Stimulated activated CD4-positive, alpha-beta T cell treated with anti-CD3 and anti-CD28 coated beads, Interleukin-2, amount 100 ng/mL, for 24 hours (primary cell): Measurements from ENCODE around the gene ARL2BP.
"Not testable (repeated sequence)": the region's sequence is repeated elsewhere in the genome, so short reads cannot be mapped to it uniquely, and the experiment has no call there.

Source experiments
- DNase-seq, 2 donors: peaks; one replicate each; pipeline ENCODE4 v3.0.0-alpha.2; 2020

The ARL2BP gene

DNA sequence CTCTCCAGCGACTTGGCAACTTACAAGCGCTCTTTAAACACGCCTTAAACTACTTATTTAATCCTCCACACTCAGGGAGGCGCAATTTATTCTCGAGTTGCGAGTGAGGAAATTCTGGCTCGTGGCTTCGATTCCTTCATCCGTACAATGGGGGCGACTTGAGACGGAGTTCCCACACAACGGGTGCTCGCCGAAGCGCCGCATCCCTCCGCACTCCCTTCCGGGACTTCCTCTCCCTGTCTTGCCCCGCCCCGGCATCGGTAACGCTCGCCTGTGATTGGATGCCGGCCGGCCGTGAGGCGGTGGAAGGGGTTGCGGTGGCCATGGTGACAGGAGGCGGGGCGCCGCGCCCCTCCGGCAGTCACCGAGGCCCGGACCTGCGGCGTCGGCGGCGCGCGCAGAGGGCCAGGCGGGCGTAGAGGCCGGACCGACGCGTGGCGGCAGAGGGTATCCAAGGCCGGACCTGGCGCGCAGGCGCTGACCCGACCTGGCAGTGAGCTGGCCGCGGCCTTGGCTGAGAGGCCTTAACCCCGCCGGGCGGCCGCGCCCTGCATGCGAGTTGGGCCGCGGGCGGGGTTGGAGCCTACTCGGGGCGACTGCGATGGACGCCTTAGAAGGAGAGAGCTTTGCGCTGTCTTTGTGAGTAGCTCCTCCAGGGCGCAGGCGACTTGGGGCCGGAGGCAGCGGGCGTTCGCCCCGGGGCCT lies at the start of gene ARL2BP:
TSS of gene ARL2BP (plus strand) at position 493 of the 705 bp plus-strand sequence. CDS start at position 602, 109 bp downstream.
- peak; percentile 98 for DNase-seq

- DNase-seq = no peak
Observed at GRCh38 chr16:57196286-57196685, 48.8 kb upstream of the ARL2BP start.

GRCh38 chr16:57196753-57197152 lies 48.3 kb upstream of the ARL2BP start:
- DNase-seq = no peak

DNA sequence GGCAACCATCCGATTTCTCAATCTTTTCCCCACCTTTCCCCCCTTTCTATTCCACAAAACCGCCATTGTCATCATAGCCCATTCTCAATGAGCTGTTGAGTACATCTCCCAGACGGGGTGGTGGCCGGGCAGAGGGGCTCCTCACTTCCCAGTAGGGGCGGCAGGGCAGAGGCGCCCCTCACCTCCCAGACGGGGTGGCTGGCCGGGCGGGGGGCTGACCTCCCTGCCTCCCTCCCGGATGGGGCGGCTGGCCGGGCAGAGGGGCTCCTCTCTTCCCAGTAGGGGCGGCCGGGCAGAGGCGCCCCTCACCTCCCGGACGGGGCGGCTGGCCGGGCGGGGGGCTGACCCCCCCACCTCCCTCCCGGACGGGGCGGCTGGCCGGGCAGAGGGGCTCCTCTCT lies 44.7 kb upstream of the ARL2BP start:
- DNase-seq = not testable (repeated sequence)

- DNase-seq = not testable (repeated sequence)
Observed at GRCh38 chr16:57200926-57201325, 44.1 kb upstream of the ARL2BP start.

- DNase-seq = no peak
Observed at GRCh38 chr16:57202095-57202886, 42.8 kb upstream of the ARL2BP start.

DNA sequence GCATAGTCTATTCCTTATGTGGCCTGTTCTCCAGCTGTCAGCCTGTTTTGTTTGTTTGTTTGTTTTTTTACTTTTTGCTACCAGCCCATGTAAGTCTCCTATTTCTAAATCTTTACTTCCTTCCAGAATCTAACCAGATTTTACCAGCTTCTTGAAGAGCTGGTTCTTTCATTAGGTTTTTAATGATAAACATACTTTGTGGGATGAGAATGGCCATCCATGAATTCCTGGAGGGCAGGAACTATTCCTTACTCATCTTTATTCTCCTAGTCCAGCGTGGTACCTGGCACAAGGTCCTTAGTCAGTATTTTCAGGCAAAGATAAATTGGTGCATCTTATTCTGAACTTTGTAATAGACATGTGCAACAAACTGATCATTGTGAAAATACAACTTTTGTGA lies 41.6 kb upstream of the ARL2BP start:
- no peak for DNase-seq

GRCh38 chr16:57204675-57205074 lies 40.4 kb upstream of the ARL2BP start:
- no peak for DNase-seq

- DNase-seq = no peak
Observed at GRCh38 chr16:57208926-57209325, 36.1 kb upstream of the ARL2BP start.

DNA sequence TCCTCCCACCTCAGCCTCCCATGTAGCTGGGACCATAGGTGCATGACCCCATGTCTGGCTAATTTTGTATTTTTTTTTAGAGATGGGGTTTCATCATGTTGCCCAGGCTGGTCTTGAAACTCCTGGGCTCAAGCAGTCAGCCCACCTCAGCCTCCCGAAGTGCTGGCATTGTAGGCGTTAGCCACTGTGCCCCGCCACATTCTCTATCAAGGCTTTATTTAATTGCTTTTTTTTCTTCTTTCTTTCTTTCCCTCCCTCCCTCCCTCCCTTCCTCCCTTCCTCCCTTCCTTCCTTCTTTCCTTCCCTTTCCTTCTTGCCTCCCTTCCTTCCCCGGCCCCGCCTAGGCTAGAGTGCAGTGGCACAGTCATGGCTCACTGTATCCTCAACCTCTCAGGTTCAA lies 35.3 kb upstream of the ARL2BP start:
- no peak for DNase-seq

DNA sequence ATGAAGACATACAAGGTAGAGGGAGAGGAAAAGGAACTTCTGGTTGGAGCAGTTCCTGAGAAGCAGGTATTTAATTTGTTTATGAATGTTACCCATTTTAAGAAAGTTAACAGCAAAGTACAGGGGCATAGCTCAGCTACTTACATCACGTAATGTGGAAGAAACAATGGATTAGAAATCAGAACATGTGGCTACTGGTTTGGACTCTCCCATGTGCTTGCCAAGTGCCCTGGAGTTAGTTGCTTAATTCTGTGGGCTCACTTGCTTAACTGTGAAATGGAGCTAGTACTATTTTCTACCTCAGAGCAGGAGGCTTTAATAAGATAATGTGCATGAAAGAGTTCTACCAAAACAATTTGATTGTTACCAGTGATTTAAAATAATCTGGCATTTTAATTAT lies 31.6 kb upstream of the ARL2BP start:
- no peak for DNase-seq

DNA sequence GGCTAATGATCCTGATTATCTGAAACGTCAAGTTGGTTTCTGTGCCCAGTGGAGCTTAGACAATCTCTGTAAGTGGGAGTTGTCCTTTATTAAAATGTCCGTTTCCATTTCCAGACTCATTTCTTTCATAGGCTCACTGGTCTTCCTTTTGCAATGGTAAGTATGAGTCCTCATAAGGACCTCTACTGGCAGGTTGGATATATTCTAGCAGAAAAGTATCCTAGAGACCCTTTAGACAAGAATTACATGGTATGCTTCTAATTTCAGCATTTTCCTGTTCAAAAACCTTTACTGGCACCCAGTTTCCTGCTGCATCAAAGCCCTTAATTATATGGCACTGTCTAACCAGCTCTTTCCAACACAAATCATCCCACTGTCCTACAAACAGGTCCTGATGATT lies 28.1 kb upstream of the ARL2BP start:
- no peak for DNase-seq

DNA sequence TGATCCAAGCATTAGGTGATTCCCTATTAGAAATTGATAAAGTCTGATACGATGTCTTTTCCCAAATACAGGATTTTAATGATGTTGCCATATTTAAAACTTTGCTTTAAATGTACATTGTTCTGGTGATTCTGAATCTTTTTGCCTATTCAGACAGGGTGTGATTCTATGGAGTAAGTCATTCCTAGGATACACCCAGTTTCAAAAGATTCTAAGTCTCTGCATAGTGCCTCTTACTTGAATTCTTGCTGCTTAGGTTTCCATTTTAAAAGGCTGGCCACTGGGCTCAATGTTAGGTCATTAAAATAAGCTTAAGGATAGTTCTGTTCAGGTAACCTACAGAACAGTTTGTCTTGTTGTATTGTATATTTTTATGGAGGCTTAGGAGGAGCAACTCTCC lies 22.0 kb upstream of the ARL2BP start:
- no peak for DNase-seq

DNA sequence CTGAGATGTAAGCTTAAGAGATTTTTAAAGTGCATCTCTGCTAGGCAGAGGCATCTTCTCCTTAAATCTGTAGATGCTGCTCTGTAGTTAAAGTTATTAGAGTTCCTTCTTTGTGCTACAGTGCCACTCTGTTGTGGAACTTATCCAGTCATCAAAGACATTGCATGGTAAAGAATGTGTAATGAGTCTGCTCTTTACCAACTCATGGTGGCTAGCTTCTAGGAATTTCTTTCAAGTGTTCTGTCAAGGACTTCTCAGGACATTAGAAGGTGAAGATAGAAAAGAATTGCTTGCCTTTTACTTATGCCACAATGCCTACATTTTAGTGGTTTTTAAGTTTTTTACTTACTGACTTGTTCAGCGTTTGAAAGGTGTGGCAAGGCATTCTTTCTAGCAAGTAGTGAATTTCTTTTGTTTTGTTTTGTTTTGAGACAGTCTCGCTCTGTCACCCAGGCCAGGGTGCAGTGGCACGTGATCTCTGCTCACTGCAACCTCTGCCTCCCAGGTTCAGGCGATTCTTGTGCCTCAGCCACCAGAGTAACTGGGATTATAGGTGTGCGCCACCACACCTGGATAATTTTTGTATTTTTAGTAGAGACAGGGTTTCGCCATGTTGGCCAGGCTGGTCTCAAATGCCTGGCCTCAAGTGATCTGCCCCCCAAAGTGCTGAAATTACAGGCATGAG lies 20.3 kb upstream of the ARL2BP start:
- no peak for DNase-seq

GRCh38 chr16:57225978-57226377 lies 19.1 kb upstream of the ARL2BP start:
- DNase-seq = no peak

DNA sequence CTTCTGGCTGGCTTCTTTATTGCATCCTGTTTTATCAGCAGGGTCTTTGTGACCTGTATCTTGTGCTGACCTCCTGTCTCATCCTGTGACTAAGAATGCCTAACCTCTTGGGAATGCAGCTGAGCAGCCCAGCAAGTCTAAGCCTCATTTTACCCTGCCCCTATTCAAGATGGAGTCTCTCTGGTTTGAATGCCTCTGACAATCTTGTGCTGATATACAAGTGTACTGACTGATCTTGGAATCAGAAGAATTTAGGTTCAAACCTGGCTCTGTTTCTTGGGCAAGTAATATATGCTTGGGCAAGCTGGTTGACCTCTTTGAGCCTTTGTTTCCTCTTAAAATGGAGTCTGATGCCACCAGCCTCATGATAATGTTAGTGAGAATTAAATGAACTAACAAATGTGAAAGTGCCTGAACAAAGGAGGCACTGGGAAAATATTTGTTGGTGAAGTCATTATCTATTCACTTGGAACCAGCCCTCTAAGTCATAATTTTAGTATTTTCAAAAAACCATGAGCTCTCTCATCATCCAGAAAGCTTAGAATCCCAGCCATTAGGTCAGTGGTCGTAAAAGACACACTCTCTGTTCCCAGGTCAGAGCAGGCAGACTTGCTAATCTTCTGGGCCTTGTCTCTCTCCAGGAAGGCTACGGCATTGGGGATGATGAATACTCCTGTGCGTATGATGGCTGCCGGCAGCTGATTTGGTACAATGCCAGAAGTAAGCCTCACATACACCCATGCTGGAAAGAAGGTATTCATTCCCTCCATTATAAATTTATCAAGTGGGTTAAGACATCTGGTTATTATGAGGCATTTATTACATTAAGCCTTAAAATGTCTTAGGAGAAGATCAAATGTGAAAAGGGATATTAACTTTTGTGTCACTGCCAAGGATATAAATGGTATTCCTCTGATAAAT lies 18.1 kb upstream of the ARL2BP start:
- no peak for DNase-seq

DNA sequence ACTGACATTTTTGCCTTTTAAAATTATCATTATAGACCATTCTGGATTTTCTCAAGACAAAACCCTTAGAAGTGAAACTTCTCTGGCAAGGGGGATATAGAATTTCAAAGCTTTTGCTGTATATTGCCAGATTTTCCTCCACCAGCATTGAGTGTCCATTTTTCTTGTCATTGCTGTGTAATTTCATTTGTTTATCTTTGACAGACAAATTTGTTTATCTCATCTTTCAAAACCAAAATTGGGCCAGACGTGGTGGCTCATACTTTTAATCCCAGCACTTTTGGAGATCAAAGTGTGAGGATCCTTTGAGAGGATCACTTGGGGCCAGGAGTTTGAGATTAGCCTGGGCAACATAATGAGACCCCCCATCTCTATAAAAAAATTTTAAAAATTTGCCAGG lies 16.0 kb upstream of the ARL2BP start:
- DNase-seq = no peak

GRCh38 chr16:57231821-57232350 lies 13.2 kb upstream of the ARL2BP start:
- DNase-seq = no peak

DNA sequence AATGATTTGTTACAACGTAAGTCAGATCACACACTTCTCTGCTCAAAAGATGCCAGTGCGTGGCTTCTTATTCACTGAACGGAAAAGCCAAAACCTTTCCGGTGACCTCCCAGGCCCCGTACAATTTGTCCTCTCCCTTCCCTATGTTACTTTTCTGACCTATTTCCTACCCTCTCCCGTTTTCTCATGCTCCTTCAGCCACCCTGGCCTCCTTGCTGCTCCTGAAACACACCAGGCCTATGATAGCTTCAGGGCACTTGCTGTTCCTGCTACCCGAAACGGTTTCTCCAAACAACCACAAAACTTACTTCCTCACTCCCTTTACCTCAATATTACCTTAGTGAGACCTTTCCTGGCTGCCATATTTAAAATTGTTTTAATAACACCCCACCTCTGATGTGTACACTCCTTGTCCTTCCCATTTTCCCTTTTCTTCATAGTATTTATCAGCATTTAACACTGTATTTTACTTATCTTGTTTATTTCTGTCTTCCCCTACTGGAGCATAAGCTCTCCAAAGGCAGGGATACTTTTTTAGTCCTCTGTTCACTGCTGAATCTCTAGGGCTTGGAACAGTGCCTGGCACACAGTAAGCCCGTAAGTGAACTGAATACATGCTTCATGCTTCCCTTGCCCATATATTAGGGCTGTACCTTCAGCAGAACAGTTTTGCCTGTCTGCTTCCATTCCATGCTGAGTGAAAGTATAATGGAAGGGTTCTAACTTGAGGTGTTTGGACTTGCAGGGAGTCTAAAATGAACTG lies 10.9 kb upstream of the ARL2BP start:
- no peak for DNase-seq

DNA sequence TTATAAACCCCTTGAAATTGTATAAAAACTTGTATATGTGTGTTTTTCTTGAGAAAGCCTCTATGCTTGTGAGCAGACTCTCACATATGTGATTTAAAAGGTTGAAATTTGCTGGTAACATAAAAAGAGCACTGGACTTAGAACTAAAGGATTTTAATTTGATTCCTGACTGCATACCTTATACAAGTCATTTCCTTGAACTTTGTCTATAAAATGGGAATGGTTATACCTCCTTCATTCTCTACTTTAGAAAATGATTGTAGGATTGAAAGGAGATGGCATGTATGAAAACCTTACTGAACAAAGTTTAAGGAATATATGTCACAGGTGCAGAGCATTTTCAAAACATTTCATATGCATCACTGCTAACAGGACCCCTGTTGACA lies 10.4 kb upstream of the ARL2BP start:
- no peak for DNase-seq

- DNase-seq = peak in 1 of 2 donors; percentile 22
Observed at GRCh38 chr16:57235128-57236021, 9.7 kb upstream of the ARL2BP start.
